ENCODE data around the gene CCDC142.

Gene CCDC142

GRCh38 chr2:74507145-74507925 is 24.5 kb upstream of the CCDC142 start, which contains the start of gene PCGF1:
TSS of gene PCGF1 (minus strand) at chr2:74507695. CDS start at chr2:74507668, 27 bp downstream.
- no peak for TF ChIP-seq EZH2phosphoT487 (IDR thresholded peaks at IDR 0.05; ENCODE audit: low read length)
- no peak for TF ChIP-seq EZH2 (optimal IDR thresholded peaks at IDR 0.05; ENCODE audit: low read depth, low read length)
- TF ChIP-seq CTCF (IDR thresholded peaks at IDR 0.05; ENCODE audit: low read length): peak; percentile 43
- no peaks in the 10 kb centered on the region for H3K9me2 ChIP-seq (replicated peaks; ENCODE audit: insufficient read depth, low read length)
- peak within 1 kb of the TSS; percentile 89 for H3K4me3 ChIP-seq (ENCODE audit: low read length)
- H3K4me1 ChIP-seq (ENCODE audit: low read length): peaks cover 14% of the 10 kb centered on the region
- H2AFZ ChIP-seq (ENCODE audit: low read length): peak within 1 kb of the TSS; percentile 98
- H3K36me3 ChIP-seq (replicated peaks; ENCODE audit: insufficient read depth, low read length): no peaks in the 10 kb centered on the region
- no peaks in the 10 kb centered on the region for H3K9me3 ChIP-seq (replicated peaks; ENCODE audit: insufficient read depth, low read length)
- 0 out of 2 replicates have a peak, but pooled peaks cover 11% of the 10 kb centered on the region for H3F3A ChIP-seq (ENCODE audit: insufficient read depth, low read length)
- peaks cover 13% of the 10 kb centered on the region for H3K79me2 ChIP-seq (ENCODE audit: low read length)
- H4K20me1 ChIP-seq (ENCODE audit: insufficient read depth, low read length): no peaks in the 10 kb centered on the region
- H3K27ac ChIP-seq (ENCODE audit: low read length): peak within 1 kb of the TSS; percentile 81
- DNase-seq: peak; percentile 98
- peak within 1 kb of the TSS; percentile 97 for H3K4me2 ChIP-seq (ENCODE audit: low read depth, low read length)
- H3K9ac ChIP-seq (ENCODE audit: low read length): peak within 1 kb of the TSS; percentile 96
- peaks cover 24% of the 10 kb centered on the region for H3K27me3 ChIP-seq (replicated peaks; ENCODE audit: insufficient read depth, low read length)

GRCh38 chr2:74505448-74506246 is 22.8 kb upstream of the CCDC142 start:
- no peak overlapping the region for H3K4me3 ChIP-seq (ENCODE audit: low read length)
- 0 out of 2 replicates have a peak, but pooled peaks cover 14% of the 10 kb centered on the region for H3F3A ChIP-seq (ENCODE audit: insufficient read depth, low read length)
- TF ChIP-seq CTCF (IDR thresholded peaks at IDR 0.05; ENCODE audit: low read length) (no peak), EZH2 (optimal IDR thresholded peaks at IDR 0.05; ENCODE audit: low read depth, low read length) (no peak), EZH2phosphoT487 (IDR thresholded peaks at IDR 0.05; ENCODE audit: low read length) (no peak)
- no peaks in the 10 kb centered on the region for H3K36me3 ChIP-seq (replicated peaks; ENCODE audit: insufficient read depth, low read length)
- peaks cover 14% of the 10 kb centered on the region for H3K4me1 ChIP-seq (ENCODE audit: low read length)
- H3K27me3 ChIP-seq (replicated peaks; ENCODE audit: insufficient read depth, low read length): peaks cover 14% of the 10 kb centered on the region
- no peaks in the 10 kb centered on the region for H3K9me2 ChIP-seq (replicated peaks; ENCODE audit: insufficient read depth, low read length)
- H3K27ac ChIP-seq (ENCODE audit: low read length): no peak overlapping the region
- H3K9ac ChIP-seq (ENCODE audit: low read length): no peak overlapping the region
- H3K9me3 ChIP-seq (replicated peaks; ENCODE audit: insufficient read depth, low read length): no peaks in the 10 kb centered on the region
- no peak overlapping the region for H2AFZ ChIP-seq (ENCODE audit: low read length)
- no peak for DNase-seq
- H3K4me2 ChIP-seq (ENCODE audit: low read depth, low read length): 0 out of 2 replicates have a peak overlapping the region, but pooled peaks have one; percentile 10
- no peaks in the 10 kb centered on the region for H4K20me1 ChIP-seq (ENCODE audit: insufficient read depth, low read length)
- H3K79me2 ChIP-seq (ENCODE audit: low read length): peaks cover 13% of the 10 kb centered on the region

GRCh38 chr2:74504591-74504990 is 21.8 kb upstream of the CCDC142 start:
- DNase-seq: no peak
- no peak overlapping the region for H3K4me3 ChIP-seq (ENCODE audit: low read length)
- no peak overlapping the region for H3K4me2 ChIP-seq (ENCODE audit: low read depth, low read length)
- H3K4me1 ChIP-seq (ENCODE audit: low read length): peaks cover 14% of the 10 kb centered on the region
- H3K9ac ChIP-seq (ENCODE audit: low read length): no peak overlapping the region
- H3K9me2 ChIP-seq (replicated peaks; ENCODE audit: insufficient read depth, low read length): no peaks in the 10 kb centered on the region
- no peaks in the 10 kb centered on the region for H4K20me1 ChIP-seq (ENCODE audit: insufficient read depth, low read length)
- H3F3A ChIP-seq (ENCODE audit: insufficient read depth, low read length): 0 out of 2 replicates have a peak, but pooled peaks cover 14% of the 10 kb centered on the region
- H3K27ac ChIP-seq (ENCODE audit: low read length): no peak overlapping the region
- no peak overlapping the region for H2AFZ ChIP-seq (ENCODE audit: low read length)
- peaks cover 13% of the 10 kb centered on the region for H3K79me2 ChIP-seq (ENCODE audit: low read length)
- no peaks in the 10 kb centered on the region for H3K36me3 ChIP-seq (replicated peaks; ENCODE audit: insufficient read depth, low read length)
- TF ChIP-seq EZH2 (optimal IDR thresholded peaks at IDR 0.05; ENCODE audit: low read depth, low read length) (no peak), CTCF (IDR thresholded peaks at IDR 0.05; ENCODE audit: low read length) (no peak)
- H3K9me3 ChIP-seq (replicated peaks; ENCODE audit: insufficient read depth, low read length): no peaks in the 10 kb centered on the region
- peaks cover 10% of the 10 kb centered on the region for H3K27me3 ChIP-seq (replicated peaks; ENCODE audit: insufficient read depth, low read length)

Data from MM.1S (cell line).